IMR-90 (cell line): ENCODE data around the gene ELOVL5.

Source experiments
- CEBPB ChIP-seq: IDR thresholded peaks from 2 replicates; pipeline ENCODE4 v1.6.1; 2012; ENCODE audit warnings: low read depth, low read length, improper control_type of control experiment
- CTCF ChIP-seq: conservative IDR thresholded peaks from 2 replicates; pipeline ENCODE4 v1.5.1; 2012; ENCODE audit warnings: mild to moderate bottlenecking, low read depth, low read length, improper control_type of control experiment
- FOS ChIP-seq: fragments of 150-350 bp; IDR thresholded peaks from 2 replicates; pipeline ENCODE4 v1.6.1; 2016; ENCODE audit warnings: low read depth, low read length
- MXI1 ChIP-seq: IDR thresholded peaks from 2 replicates; pipeline ENCODE4 v1.6.1; 2012; ENCODE audit warnings: low read depth, mild to moderate bottlenecking, low read length, moderate library complexity, borderline replicate concordance
- POLR2A ChIP-seq: IDR thresholded peaks from 2 replicates; pipeline ENCODE4 v1.6.1; 2012; ENCODE audit warnings: mild to moderate bottlenecking, low read depth, low read length
- RAD21 ChIP-seq: IDR thresholded peaks from 2 replicates; pipeline ENCODE4 v1.6.1; 2012; ENCODE audit warnings: low read length, improper control_type of control experiment
- RCOR1 ChIP-seq: IDR thresholded peaks from 2 replicates; pipeline ENCODE4 v1.6.1; 2012; ENCODE audit warnings: mild to moderate bottlenecking, low read length, improper control_type of control experiment; ENCODE audit not compliant: insufficient replicate concordance
- RFX5 ChIP-seq: IDR thresholded peaks from 2 replicates; pipeline ENCODE4 v1.8.0; 2012; ENCODE audit warnings: low read depth, mild to moderate bottlenecking, low read length, moderate library complexity
- SMC3 ChIP-seq: fragments of 150-350 bp; IDR thresholded peaks from 2 replicates; pipeline ENCODE4 v1.6.1; 2016; ENCODE audit warnings: low read depth, mild to moderate bottlenecking, antibody characterized with exemption, low read length, moderate library complexity
- USF2 ChIP-seq: fragments of 150-350 bp; IDR thresholded peaks from 2 replicates; pipeline ENCODE4 v1.6.1; 2017; ENCODE audit warnings: mild to moderate bottlenecking, antibody characterized with exemption, low read length, low read depth
- TF ChIP-seq, protein P1 (sequence below): fragments of 150-350 bp; IDR thresholded peaks from 2 replicates; pipeline ENCODE4 v1.6.1; 2016; ENCODE audit warnings: low read depth, mild to moderate bottlenecking, low read length, moderate library complexity, borderline replicate concordance

- TF ChIP-seq RCOR1 (no peak), CTCF (no peak), POLR2A (no peak), MXI1 (no peak), RFX5 (no peak), USF2 (no peak), RAD21 (no peak), SMC3 (no peak), FOS (no peak), CEBPB (no peak)
- TF ChIP-seq, protein P1, sequence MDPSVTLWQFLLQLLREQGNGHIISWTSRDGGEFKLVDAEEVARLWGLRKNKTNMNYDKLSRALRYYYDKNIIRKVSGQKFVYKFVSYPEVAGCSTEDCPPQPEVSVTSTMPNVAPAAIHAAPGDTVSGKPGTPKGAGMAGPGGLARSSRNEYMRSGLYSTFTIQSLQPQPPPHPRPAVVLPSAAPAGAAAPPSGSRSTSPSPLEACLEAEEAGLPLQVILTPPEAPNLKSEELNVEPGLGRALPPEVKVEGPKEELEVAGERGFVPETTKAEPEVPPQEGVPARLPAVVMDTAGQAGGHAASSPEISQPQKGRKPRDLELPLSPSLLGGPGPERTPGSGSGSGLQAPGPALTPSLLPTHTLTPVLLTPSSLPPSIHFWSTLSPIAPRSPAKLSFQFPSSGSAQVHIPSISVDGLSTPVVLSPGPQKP, result no peak
Measured at GRCh38 chr6:53301801-53302537, 46.8 kb downstream of the ELOVL5 start.
